MCF 10A (cell line): Measurements from ENCODE around the gene ARHGEF28. TPM values are rescaled to one million over a fixed set of nuclear protein-coding genes. Genes with fewer than 3 reads are reported as not detected.

ENCODE experiments used
- BruUV-seq: library from RNA; stranded (reverse); fragments of 400-500 nt; replicated peaks from 2 replicates; lab custom pipeline; 2021; lab: Mats Ljungman, UMichigan
- CTCF ChIA-PET: fragments of 300-600 bp; sonication (Branson Sonifier 250); formaldehyde crosslinking; extraction: SDS; loops from one replicate; lab custom pipeline; 2021; ENCODE audit warnings: antibody characterized with exemption, inconsistent platforms; lab: Yijun Ruan, JAX
- POLR2A ChIA-PET: fragments of 300-600, 350-650 bp; sonication (Branson Sonifier 250); formaldehyde crosslinking; extraction: SDS; loops from one replicate; lab custom pipeline; 2020; ENCODE audit warnings: antibody characterized with exemption, inconsistent platforms; lab: Yijun Ruan, JAX
- DNase-seq: peaks from one replicate; pipeline ENCODE4 v3.0.0-alpha.2; 2018; ENCODE audit not compliant: unreplicated experiment
- H3K27ac Mint-ChIP-seq: one replicate; pipeline ENCODE4 v1.8.0; 2022; ENCODE audit warnings: mild to moderate bottlenecking, low read depth, mixed read lengths; ENCODE audit not compliant: unreplicated experiment
- H3K27me3 Mint-ChIP-seq: one replicate; pipeline ENCODE4 v1.8.0; 2022; ENCODE audit warnings: mixed read lengths; ENCODE audit not compliant: insufficient read depth, unreplicated experiment
- H3K36me3 Mint-ChIP-seq: one replicate; pipeline ENCODE4 v1.8.0; 2022; ENCODE audit warnings: mild to moderate bottlenecking, moderate library complexity, mixed read lengths; ENCODE audit not compliant: insufficient read depth, unreplicated experiment
- H3K4me1 Mint-ChIP-seq: one replicate; pipeline ENCODE4 v1.8.0; 2022; ENCODE audit warnings: mixed read lengths; ENCODE audit not compliant: insufficient read depth, unreplicated experiment
- H3K4me3 Mint-ChIP-seq: one replicate; pipeline ENCODE4 v1.8.0; 2022; ENCODE audit warnings: mild to moderate bottlenecking, moderate library complexity, mixed read lengths; ENCODE audit not compliant: unreplicated experiment
- H3K9me3 Mint-ChIP-seq: one replicate; pipeline ENCODE4 v1.8.0; 2022; ENCODE audit warnings: mixed read lengths; ENCODE audit not compliant: unreplicated experiment
- intact Hi-C: fragments of 100-400 bp; cut with micrococcal nuclease; formaldehyde crosslinking; loops from 2 replicates; pipeline ENCODE4 v1.14.1; 2022
- total RNA-seq: library from RNA; stranded (reverse); gene quantifications from 2 replicates; pipeline ENCODE4 v1.2.3, GENCODE V29; 2022
- TF ChIP-seq, protein P1 (sequence below): fragments of 200-600 bp; IDR thresholded peaks from one replicate; pipeline ENCODE4 v1.8.0; 2022; ENCODE audit warnings: antibody characterized with exemption, mild to moderate bottlenecking; ENCODE audit not compliant: unreplicated experiment

ARHGEF28 gene
- total RNA-seq, 1 experiment from 2014 or later, result 34.8 TPM

DNA sequence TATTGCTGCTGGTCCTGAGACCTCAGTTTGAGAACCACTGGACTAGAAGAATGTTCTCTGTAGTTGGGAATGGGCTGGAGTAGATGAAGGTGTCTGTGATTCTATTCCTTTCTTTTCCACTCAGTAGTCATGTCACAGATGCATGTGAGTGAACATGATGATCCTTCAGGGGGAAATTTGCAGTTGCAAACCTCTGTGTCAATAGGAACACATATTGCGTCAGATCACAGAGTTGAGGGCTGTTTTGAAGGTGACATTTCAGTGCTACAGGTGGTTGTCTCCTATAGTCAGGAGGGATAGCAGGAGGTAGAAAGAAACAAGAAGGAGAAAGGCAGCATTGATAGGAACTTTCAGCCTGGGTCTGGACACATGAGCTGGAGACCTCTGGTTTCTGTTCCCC is 239.3 kb downstream of the ARHGEF28 start:
- no peak for DNase-seq
- H3K36me3 Mint-ChIP-seq, result peaks cover 61% of the 10 kb centered on the region
- no TSS peak for BruUV-seq
- no peak overlapping the region for H3K4me3 Mint-ChIP-seq
- H3K27ac Mint-ChIP-seq, result no peak overlapping the region
- no peaks in the 10 kb centered on the region for H3K27me3 Mint-ChIP-seq
- CTCF ChIA-PET, result no interaction called here
- intact Hi-C loops, result no loop called here
- no peaks in the 10 kb centered on the region for H3K9me3 Mint-ChIP-seq
- POLR2A ChIA-PET, result no interaction called here
- TF ChIP-seq, protein P1, sequence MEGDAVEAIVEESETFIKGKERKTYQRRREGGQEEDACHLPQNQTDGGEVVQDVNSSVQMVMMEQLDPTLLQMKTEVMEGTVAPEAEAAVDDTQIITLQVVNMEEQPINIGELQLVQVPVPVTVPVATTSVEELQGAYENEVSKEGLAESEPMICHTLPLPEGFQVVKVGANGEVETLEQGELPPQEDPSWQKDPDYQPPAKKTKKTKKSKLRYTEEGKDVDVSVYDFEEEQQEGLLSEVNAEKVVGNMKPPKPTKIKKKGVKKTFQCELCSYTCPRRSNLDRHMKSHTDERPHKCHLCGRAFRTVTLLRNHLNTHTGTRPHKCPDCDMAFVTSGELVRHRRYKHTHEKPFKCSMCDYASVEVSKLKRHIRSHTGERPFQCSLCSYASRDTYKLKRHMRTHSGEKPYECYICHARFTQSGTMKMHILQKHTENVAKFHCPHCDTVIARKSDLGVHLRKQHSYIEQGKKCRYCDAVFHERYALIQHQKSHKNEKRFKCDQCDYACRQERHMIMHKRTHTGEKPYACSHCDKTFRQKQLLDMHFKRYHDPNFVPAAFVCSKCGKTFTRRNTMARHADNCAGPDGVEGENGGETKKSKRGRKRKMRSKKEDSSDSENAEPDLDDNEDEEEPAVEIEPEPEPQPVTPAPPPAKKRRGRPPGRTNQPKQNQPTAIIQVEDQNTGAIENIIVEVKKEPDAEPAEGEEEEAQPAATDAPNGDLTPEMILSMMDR, result no peak
- no peaks in the 10 kb centered on the region for H3K4me1 Mint-ChIP-seq

DNA sequence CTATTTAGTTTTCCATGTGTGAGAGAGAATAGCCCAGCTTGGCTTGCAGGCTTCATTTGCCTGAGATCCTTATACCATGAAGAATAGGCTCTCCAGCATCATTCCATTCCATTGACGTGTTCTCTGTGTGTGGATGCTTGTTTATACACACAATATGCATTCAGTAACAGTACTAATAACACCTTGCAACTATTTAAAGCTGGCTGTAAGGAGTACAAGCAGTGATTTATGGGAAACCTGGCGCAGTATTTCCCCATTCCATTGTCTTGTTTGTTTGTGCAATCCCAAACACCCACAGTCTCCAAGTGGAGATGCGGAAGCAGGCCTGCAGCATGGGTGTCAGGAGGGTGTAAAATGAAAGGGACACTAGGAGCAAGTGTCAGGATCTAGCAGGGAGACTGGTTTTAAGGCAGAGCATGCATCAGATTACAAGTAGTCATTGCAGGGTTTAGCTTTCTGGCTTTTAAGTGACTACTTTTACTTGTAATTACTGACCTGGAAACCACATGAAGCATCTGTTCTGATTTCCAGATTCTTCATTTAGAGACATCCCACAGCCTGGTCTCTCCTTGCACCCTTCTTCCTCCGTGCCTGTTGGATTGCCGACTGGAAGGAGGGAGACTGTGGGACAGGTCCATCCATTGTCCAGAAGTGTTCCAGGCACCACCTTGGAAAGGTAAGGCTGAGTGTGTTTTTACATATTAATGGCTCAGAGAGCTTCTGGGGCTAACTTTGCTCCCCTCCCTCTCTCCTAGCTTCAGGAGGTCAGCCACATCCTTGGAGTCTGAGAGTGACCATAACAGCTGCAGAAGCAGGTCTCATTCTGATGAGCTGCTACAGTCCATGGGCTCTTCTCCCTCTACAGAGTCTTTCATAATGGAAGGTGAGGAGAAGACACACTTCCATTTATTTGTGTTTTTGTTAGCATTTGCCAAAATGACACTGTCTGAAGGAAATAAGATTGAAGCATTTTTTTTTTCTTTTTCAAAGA is 241.6 kb downstream of the ARHGEF28 start:
- no peaks in the 10 kb centered on the region for H3K27me3 Mint-ChIP-seq
- H3K36me3 Mint-ChIP-seq, result peaks cover 69% of the 10 kb centered on the region
- H3K4me3 Mint-ChIP-seq, result no peak overlapping the region
- DNase-seq, result peak; percentile 37
- ChIA-PET POLR2A (interaction anchor here (0.6 kb wide), 1 partner anchor 38 kb away, joined by 3 read pairs; no protein-coding TSS in a partner anchor), CTCF (interaction anchor here (0.7 kb wide), 1 partner anchor 33 kb away, joined by 3 read pairs; no protein-coding TSS in a partner anchor)
- BruUV-seq, result no TSS peak
- TF ChIP-seq, protein P1, result no peak
- intact Hi-C loops, result no loop called here
- no peaks in the 10 kb centered on the region for H3K9me3 Mint-ChIP-seq
- no peak overlapping the region for H3K27ac Mint-ChIP-seq
- H3K4me1 Mint-ChIP-seq, result no peaks in the 10 kb centered on the region

- H3K27me3 Mint-ChIP-seq, result no peaks in the 10 kb centered on the region
- no peak for DNase-seq
- H3K27ac Mint-ChIP-seq, result no peak overlapping the region
- POLR2A ChIA-PET, result interaction anchor here (0.6 kb wide), 1 partner anchor 11 kb away, joined by 3 read pairs; no protein-coding TSS in a partner anchor
- H3K4me1 Mint-ChIP-seq, result no peaks in the 10 kb centered on the region
- H3K36me3 Mint-ChIP-seq, result peaks cover 42% of the 10 kb centered on the region
- H3K4me3 Mint-ChIP-seq, result no peak overlapping the region
- TF ChIP-seq, protein P1, result no peak
- intact Hi-C loops, result no loop called here
- no TSS peak for BruUV-seq
- CTCF ChIA-PET, result interaction anchor here (0.6 kb wide), 1 partner anchor 766 kb away, joined by 3 read pairs; no protein-coding TSS in a partner anchor
- H3K9me3 Mint-ChIP-seq, result peaks cover 7% of the 10 kb centered on the region
Measured at GRCh38 chr5:73883646-73884045, 257.6 kb downstream of the ARHGEF28 start.

DNA sequence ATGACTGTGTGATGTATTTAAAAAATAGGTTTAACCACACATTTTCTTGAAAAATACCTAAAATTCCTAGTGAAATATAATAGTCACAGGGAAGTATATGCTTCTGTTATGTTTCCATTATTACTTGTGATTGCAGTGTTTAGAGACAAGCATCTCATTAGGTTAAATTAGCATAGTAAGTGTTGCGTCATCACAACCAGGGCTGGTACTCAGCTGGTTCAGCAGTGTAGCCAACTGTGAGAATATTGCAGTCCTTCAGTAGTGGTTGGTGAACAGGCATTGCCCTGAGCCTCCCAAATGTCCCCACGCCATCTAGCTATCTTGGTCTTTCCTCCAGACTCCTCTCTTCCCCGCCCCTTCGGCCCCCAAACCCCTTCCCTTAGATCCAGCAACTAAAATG is 261.7 kb downstream of the ARHGEF28 start:
- ChIA-PET POLR2A (interaction anchor here (1.2 kb wide), 1 partner anchor 74 kb away, joined by 5 read pairs; no protein-coding TSS in a partner anchor), CTCF (interaction anchor here (0.5 to 2.8 kb wide), 4 partner anchors 15 to 537 kb away, joined by 3 to 8 read pairs (median 3); no protein-coding TSS in a partner anchor)
- Mint-ChIP-seq H3K4me1 (peaks cover 6% of the 10 kb centered on the region), H3K36me3 (peaks cover 63% of the 10 kb centered on the region), H3K27ac (no peak overlapping the region), H3K9me3 (no peaks in the 10 kb centered on the region), H3K27me3 (no peaks in the 10 kb centered on the region), H3K4me3 (no peak overlapping the region)
- TF ChIP-seq, protein P1, result no peak
- no peak for DNase-seq
- intact Hi-C loops, result no loop called here
- BruUV-seq, result no TSS peak
